B cell (primary cell): Measurements from ENCODE around the gene NLGN1.

Source experiments
- EZH2 ChIP-seq: IDR thresholded peaks from 2 replicates; pipeline ENCODE4 v1.6.1; 2012; ENCODE audit warnings: borderline replicate concordance, low read depth, mild to moderate bottlenecking, moderate library complexity, low read length; ENCODE audit not compliant: insufficient read depth, poor library complexity, severe bottlenecking
- TF ChIP-seq, protein P1 (sequence below): fragments of 200-600 bp; IDR thresholded peaks from one replicate; pipeline ENCODE4 v1.8.0; 2022; ENCODE audit warnings: antibody characterized with exemption, mild to moderate bottlenecking

GRCh38 chr3:173849489-173849888 is 451.9 kb downstream of the NLGN1 start:
- TF ChIP-seq EZH2: no peak
- TF ChIP-seq, protein P1, sequence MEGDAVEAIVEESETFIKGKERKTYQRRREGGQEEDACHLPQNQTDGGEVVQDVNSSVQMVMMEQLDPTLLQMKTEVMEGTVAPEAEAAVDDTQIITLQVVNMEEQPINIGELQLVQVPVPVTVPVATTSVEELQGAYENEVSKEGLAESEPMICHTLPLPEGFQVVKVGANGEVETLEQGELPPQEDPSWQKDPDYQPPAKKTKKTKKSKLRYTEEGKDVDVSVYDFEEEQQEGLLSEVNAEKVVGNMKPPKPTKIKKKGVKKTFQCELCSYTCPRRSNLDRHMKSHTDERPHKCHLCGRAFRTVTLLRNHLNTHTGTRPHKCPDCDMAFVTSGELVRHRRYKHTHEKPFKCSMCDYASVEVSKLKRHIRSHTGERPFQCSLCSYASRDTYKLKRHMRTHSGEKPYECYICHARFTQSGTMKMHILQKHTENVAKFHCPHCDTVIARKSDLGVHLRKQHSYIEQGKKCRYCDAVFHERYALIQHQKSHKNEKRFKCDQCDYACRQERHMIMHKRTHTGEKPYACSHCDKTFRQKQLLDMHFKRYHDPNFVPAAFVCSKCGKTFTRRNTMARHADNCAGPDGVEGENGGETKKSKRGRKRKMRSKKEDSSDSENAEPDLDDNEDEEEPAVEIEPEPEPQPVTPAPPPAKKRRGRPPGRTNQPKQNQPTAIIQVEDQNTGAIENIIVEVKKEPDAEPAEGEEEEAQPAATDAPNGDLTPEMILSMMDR: no peak
